C4-2B (cell line): ENCODE measurements around the gene USP35.

Source experiments
- H3K27ac ChIP-seq: fragments of 450-650 bp; 2 replicates; pipeline ENCODE4 v1.5.1; 2017
- ZFX ChIP-seq: fragments of 450-650 bp; IDR thresholded peaks from 2 replicates; pipeline ENCODE4 v1.6.1; 2017
- TF ChIP-seq, protein P1 (sequence below): fragments of 450-650 bp; conservative IDR thresholded peaks from 2 replicates; pipeline ENCODE4 v1.5.1; 2017; ENCODE audit warnings: mild to moderate bottlenecking

Gene USP35

GRCh38 chr11:78248903-78249302 is 60.2 kb downstream of the USP35 start:
- H3K27ac ChIP-seq: no peak overlapping the region
- TF ChIP-seq ZFX: no peak
- TF ChIP-seq, protein P1, sequence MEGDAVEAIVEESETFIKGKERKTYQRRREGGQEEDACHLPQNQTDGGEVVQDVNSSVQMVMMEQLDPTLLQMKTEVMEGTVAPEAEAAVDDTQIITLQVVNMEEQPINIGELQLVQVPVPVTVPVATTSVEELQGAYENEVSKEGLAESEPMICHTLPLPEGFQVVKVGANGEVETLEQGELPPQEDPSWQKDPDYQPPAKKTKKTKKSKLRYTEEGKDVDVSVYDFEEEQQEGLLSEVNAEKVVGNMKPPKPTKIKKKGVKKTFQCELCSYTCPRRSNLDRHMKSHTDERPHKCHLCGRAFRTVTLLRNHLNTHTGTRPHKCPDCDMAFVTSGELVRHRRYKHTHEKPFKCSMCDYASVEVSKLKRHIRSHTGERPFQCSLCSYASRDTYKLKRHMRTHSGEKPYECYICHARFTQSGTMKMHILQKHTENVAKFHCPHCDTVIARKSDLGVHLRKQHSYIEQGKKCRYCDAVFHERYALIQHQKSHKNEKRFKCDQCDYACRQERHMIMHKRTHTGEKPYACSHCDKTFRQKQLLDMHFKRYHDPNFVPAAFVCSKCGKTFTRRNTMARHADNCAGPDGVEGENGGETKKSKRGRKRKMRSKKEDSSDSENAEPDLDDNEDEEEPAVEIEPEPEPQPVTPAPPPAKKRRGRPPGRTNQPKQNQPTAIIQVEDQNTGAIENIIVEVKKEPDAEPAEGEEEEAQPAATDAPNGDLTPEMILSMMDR: no peak

- H3K27ac ChIP-seq: no peak overlapping the region
Observed at GRCh38 chr11:78250099-78250498, 61.4 kb downstream of the USP35 start.

GRCh38 chr11:78251083-78251775 is 62.5 kb downstream of the USP35 start:
- no peak for TF ChIP-seq ZFX
- TF ChIP-seq, protein P1: no peak
- no peak overlapping the region for H3K27ac ChIP-seq

More at GRCh38 chr11:78250099-78250498, 61.4 kb downstream of the USP35 start:
- no peak for TF ChIP-seq ZFX
- TF ChIP-seq, protein P1: no peak

DNA sequence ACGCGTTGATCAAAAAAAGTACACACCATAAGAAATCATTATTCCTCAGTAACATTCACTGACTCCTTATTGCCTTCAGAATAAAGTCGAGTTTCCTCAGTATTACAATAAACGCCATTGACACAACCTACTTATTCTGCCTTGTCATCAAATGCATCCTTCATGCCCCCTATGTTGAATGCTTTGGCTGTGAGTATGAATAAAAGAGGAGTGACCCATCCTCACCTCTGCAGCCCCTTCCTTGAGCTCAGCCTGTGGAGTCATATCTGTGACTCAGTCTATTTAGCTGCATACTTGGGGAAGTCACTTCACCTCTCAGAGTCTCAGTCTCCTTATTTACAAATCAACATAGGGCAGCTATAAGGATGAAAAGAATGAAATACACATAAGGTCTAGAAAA is 65.1 kb downstream of the USP35 start:
- no peak overlapping the region for H3K27ac ChIP-seq
- TF ChIP-seq, protein P1: no peak
- no peak for TF ChIP-seq ZFX

- TF ChIP-seq, protein P1: no peak
- no peak for TF ChIP-seq ZFX
- H3K27ac ChIP-seq: no peak overlapping the region
Observed at GRCh38 chr11:78254268-78254667, 65.5 kb downstream of the USP35 start.

DNA sequence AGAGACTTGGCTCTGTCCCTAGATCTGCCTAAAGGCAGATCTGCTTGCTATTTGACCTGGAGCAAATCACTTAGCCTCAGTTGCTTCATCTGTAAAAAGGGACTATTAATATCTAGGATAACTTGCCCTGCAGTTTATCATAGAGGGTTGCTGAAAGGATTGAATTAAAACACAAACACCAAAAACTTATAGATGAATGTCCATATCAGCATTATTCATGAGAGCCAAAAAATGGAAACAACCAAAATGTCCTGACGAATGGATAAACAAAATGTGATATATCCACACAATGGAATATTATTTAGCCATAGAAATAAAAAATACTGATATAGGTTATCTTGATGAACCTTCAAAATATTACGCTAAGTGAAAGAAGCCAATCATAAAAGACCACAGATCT is 67.2 kb downstream of the USP35 start:
- TF ChIP-seq, protein P1: no peak
- TF ChIP-seq ZFX: no peak
- H3K27ac ChIP-seq: no peak overlapping the region

DNA sequence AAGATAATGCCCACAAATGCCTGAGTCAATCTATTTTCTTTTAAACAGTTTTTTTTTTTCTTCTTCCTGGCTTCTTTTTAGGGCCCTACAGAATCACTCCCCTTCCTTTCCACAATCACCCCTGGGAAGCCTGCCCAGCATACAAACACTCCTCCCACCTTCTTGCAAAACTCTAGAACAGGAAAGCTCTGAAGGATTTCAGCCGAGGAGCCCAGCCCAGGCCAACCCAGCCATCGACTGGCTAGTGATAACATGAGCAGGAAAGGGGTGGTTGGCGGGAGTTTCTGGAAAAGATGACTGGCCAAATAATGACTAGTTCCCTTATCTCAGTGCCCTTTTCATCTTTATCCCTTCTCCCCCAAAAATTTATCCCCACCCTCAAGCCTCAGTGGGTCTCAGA is 68.2 kb downstream of the USP35 start:
- no peak for TF ChIP-seq ZFX
- TF ChIP-seq, protein P1: no peak
- no peak overlapping the region for H3K27ac ChIP-seq
